H1 (cell line): ENCODE data around the gene FOXC1. TPM values are rescaled to one million over a fixed set of nuclear protein-coding genes. Genes with fewer than 3 reads are reported as not detected.

Source experiments
- CTCF ChIA-PET: fragments of 300-600 bp; sonication (Branson Sonifier 250); formaldehyde crosslinking; loops from one replicate; lab custom pipeline; 2021; ENCODE audit not compliant: partially characterized antibody; lab: Charles Lee
- POLR2A ChIA-PET: fragments of 300-600 bp; sonication (Branson Sonifier 250); formaldehyde crosslinking; loops from one replicate; lab custom pipeline; 2021; ENCODE audit warnings: inconsistent platforms; ENCODE audit not compliant: partially characterized antibody; lab: Charles Lee
- DNase-seq, 2 experiments: peaks; one replicate each; pipeline versions ENCODE4 v3.0.0 to v3.0.0-alpha.2; 2010 to 2022; ENCODE audit warnings: low spot score in 2 of 2, low read depth in 1 of 2, mixed read lengths in 1 of 2
- FAIRE-seq: peaks from 2 replicates; lab custom pipeline; 2011; peaks lifted over from hg19 to GRCh38; lab: Jason Lieb, UNC
- H2AFZ ChIP-seq: 2 replicates; pipeline ENCODE4 v1.8.1; 2012; ENCODE audit warnings: low read length, inconsistent platforms
- H2AK5ac ChIP-seq: 2 replicates; pipeline ENCODE4 v1.6.1; 2013; ENCODE audit warnings: low read depth, low read length
- H2BK120ac ChIP-seq: replicated peaks from 2 replicates; pipeline ENCODE3; 2013; ENCODE audit warnings: low read depth, low read length, inconsistent platforms
- H2BK12ac ChIP-seq: 2 replicates; pipeline ENCODE4 v1.6.1; 2013; ENCODE audit warnings: low read depth, low read length
- H2BK15ac ChIP-seq: 2 replicates; pipeline ENCODE4 v1.6.1; 2013; ENCODE audit warnings: low read length
- H2BK20ac ChIP-seq: 2 replicates; pipeline ENCODE4 v1.6.1; 2013; ENCODE audit warnings: low read length
- H2BK5ac ChIP-seq: 2 replicates; pipeline ENCODE4 v1.6.1; 2013; ENCODE audit warnings: low read depth, low read length
- H3K14ac ChIP-seq: 2 replicates; pipeline ENCODE4 v1.6.1; 2013; ENCODE audit warnings: inconsistent platforms; ENCODE audit not compliant: insufficient read length
- H3K18ac ChIP-seq: 2 replicates; pipeline ENCODE4 v1.6.1; 2013; ENCODE audit warnings: low read length; ENCODE audit errors: extremely low read depth
- H3K23ac ChIP-seq: 2 replicates; pipeline ENCODE4 v1.6.1; 2013; ENCODE audit warnings: inconsistent platforms; ENCODE audit not compliant: insufficient read length
- H3K23me2 ChIP-seq: 2 replicates; pipeline ENCODE4 v1.6.1; 2013; ENCODE audit warnings: low read depth, low read length
- H3K27ac ChIP-seq: 2 replicates; pipeline ENCODE4 v1.6.1; 2011; ENCODE audit warnings: low read depth, low read length, inconsistent platforms
- H3K27me3 ChIP-seq, 4 experiments: replicated peaks in 1 of 4; 1 replicate in 1 of 4; 2 replicates in 3 of 4; pipeline versions ENCODE4 v1.6.1 to v1.8.1; 2011 to 2013; ENCODE audit warnings: low read length in 3 of 4, mild to moderate bottlenecking in 3 of 4, inconsistent platforms in 2 of 4, mixed read lengths in 2 of 4, moderate library complexity in 1 of 4; ENCODE audit not compliant: control insufficient read depth in 3 of 4, insufficient read depth in 3 of 4; ENCODE audit errors: extremely low read depth in 1 of 4
- H3K36me3 ChIP-seq, 4 experiments: 2 replicates each; pipeline versions ENCODE4 v1.6.1 to v1.8.1; 2011 to 2013; ENCODE audit warnings: mild to moderate bottlenecking in 4 of 4, low read length in 3 of 4, moderate library complexity in 2 of 4, control low read depth in 1 of 4, inconsistent platforms in 1 of 4; ENCODE audit not compliant: insufficient read depth in 4 of 4, control insufficient read depth in 2 of 4
- H3K4ac ChIP-seq: replicated peaks from 2 replicates; pipeline ENCODE3; 2013; ENCODE audit warnings: low read length, low read depth, mixed read lengths, inconsistent platforms; ENCODE audit not compliant: insufficient read length
- H3K4me1 ChIP-seq, 4 experiments: replicated peaks in 1 of 4; 1 replicate in 1 of 4; 2 replicates in 3 of 4; pipeline versions ENCODE4 v1.6.1 to v1.8.1; 2011 to 2013; ENCODE audit warnings: low read length in 3 of 4, inconsistent platforms in 2 of 4, mixed read lengths in 1 of 4; ENCODE audit not compliant: insufficient read depth in 4 of 4, control insufficient read depth in 3 of 4
- H3K4me2 ChIP-seq, 2 experiments: 2 replicates each; pipeline versions ENCODE4 v1.6.1 to v1.8.1; 2011 to 2013; ENCODE audit warnings: low read depth in 2 of 2, low read length in 2 of 2, control low read depth in 1 of 2, inconsistent platforms in 1 of 2, mild to moderate bottlenecking in 1 of 2; ENCODE audit not compliant: insufficient read depth in 1 of 2
- H3K4me3 ChIP-seq, 4 experiments: fragments of 200-600, 300-600 bp in 1 of 4; sonication (generic), shearing (Covaris generic), sonication (Bioruptor Twin) in 1 of 4; 2 replicates each; pipeline versions ENCODE4 v1.5.1 to v1.8.1; 2011 to 2016; ENCODE audit warnings: low read length in 4 of 4, low read depth in 3 of 4, control low read depth in 2 of 4, inconsistent platforms in 2 of 4, mild to moderate bottlenecking in 2 of 4, mixed read lengths in 1 of 4, moderate library complexity in 1 of 4; ENCODE audit not compliant: insufficient read depth in 2 of 4; ENCODE audit errors: extremely low read depth in 1 of 4
- H3K56ac ChIP-seq: replicated peaks from 2 replicates; pipeline ENCODE3; 2013; ENCODE audit warnings: low read depth, mild to moderate bottlenecking, mixed read lengths, low read length, inconsistent platforms; ENCODE audit not compliant: insufficient read length
- H3K79me1 ChIP-seq: 2 replicates; pipeline ENCODE4 v1.6.1; 2013; ENCODE audit warnings: low read depth, low read length, control low read depth
- H3K79me2 ChIP-seq, 2 experiments: 2 replicates each; pipeline versions ENCODE4 v1.6.1 to v1.8.1; 2012 to 2013; ENCODE audit warnings: low read length in 2 of 2, mild to moderate bottlenecking in 2 of 2, inconsistent platforms in 1 of 2; ENCODE audit not compliant: insufficient read depth in 2 of 2, control insufficient read depth in 1 of 2
- H3K9ac ChIP-seq, 4 experiments: replicated peaks in 1 of 4; 1 replicate in 1 of 4; 2 replicates in 3 of 4; pipeline versions ENCODE4 v1.6.1 to v1.8.1; 2011 to 2013; ENCODE audit warnings: low read depth in 3 of 4, low read length in 3 of 4, control low read depth in 2 of 4, mild to moderate bottlenecking in 2 of 4, moderate library complexity in 2 of 4, inconsistent platforms in 1 of 4; ENCODE audit errors: extremely low read depth in 1 of 4
- H3K9me3 ChIP-seq, 2 experiments: 2 replicates each; pipeline versions ENCODE4 v1.6.1 to v1.8.1; 2012 to 2013; ENCODE audit warnings: mild to moderate bottlenecking in 2 of 2, moderate library complexity in 2 of 2, control low read depth in 1 of 2, inconsistent platforms in 1 of 2, low read depth in 1 of 2, low read length in 1 of 2, mixed read lengths in 1 of 2; ENCODE audit not compliant: insufficient read depth in 2 of 2
- H4K20me1 ChIP-seq, 2 experiments: replicated peaks in 1 of 2; 2 replicates each; pipeline versions ENCODE3 to v1.8.1; 2011 to 2013; ENCODE audit warnings: inconsistent platforms in 2 of 2, low read length in 2 of 2, mild to moderate bottlenecking in 1 of 2; ENCODE audit not compliant: insufficient read depth in 2 of 2, control insufficient read depth in 1 of 2
- H4K5ac ChIP-seq: 2 replicates; pipeline ENCODE4 v1.6.1; 2013; ENCODE audit warnings: low read length, low read depth, mixed read lengths, inconsistent platforms; ENCODE audit not compliant: insufficient read length
- H4K8ac ChIP-seq: 2 replicates; pipeline ENCODE4 v1.8.0; 2013; ENCODE audit warnings: mild to moderate bottlenecking, moderate library complexity, low read length, inconsistent platforms; ENCODE audit not compliant: insufficient read depth; ENCODE audit errors: extremely low read depth
- H4K91ac ChIP-seq: replicated peaks from 2 replicates; pipeline ENCODE3; 2013; ENCODE audit warnings: low read length, mixed read lengths, inconsistent platforms; ENCODE audit not compliant: insufficient read length
- BACH1 ChIP-seq: IDR thresholded peaks from 2 replicates; pipeline ENCODE4 v1.6.1; 2012; ENCODE audit warnings: low read length, improper control_type of control experiment
- CTBP2 ChIP-seq: IDR thresholded peaks from 2 replicates; pipeline ENCODE4 v1.7.0; 2011; ENCODE audit warnings: borderline replicate concordance, mild to moderate bottlenecking, moderate library complexity, mixed read lengths, low read length; ENCODE audit not compliant: insufficient read depth, insufficient read length
- EGR1 ChIP-seq: IDR thresholded peaks from 2 replicates; pipeline ENCODE4 v1.6.1; 2011; ENCODE audit warnings: low read depth, low read length, borderline replicate concordance
- EZH2 ChIP-seq: fragments of 200-600 bp; sonication (generic); IDR thresholded peaks from 2 replicates; pipeline ENCODE4 v1.7.1; 2012; ENCODE audit warnings: low read depth, mild to moderate bottlenecking, moderate library complexity, low read length, inconsistent platforms; ENCODE audit not compliant: severe bottlenecking
- HDAC2 ChIP-seq, 2 experiments: fragments of 300-600 bp in 1 of 2; sonication (generic) in 1 of 2; IDR thresholded peaks; 2 replicates each; pipeline ENCODE4 v1.6.1; 2011 to 2012; ENCODE audit warnings: low read depth in 2 of 2, low read length in 2 of 2, mild to moderate bottlenecking in 2 of 2, moderate library complexity in 2 of 2, borderline replicate concordance in 1 of 2, inconsistent platforms in 1 of 2
- KDM4A ChIP-seq: IDR thresholded peaks from one replicate; pipeline ENCODE4 v1.7.1; 2012; ENCODE audit warnings: low read depth, mild to moderate bottlenecking, moderate library complexity, low read length, inconsistent platforms; ENCODE audit not compliant: severe bottlenecking
- NRF1 ChIP-seq: IDR thresholded peaks from 2 replicates; pipeline ENCODE4 v1.6.1; 2011; ENCODE audit warnings: mild to moderate bottlenecking, low read depth, low read length, improper control_type of control experiment
- POU5F1 ChIP-seq: IDR thresholded peaks from 2 replicates; pipeline ENCODE4 v1.6.1; 2011; ENCODE audit warnings: low read depth, mild to moderate bottlenecking, low read length, moderate library complexity
- SAP30 ChIP-seq: fragments of 300-600 bp; sonication (generic); IDR thresholded peaks from 2 replicates; pipeline ENCODE4 v1.7.1; 2012; ENCODE audit warnings: low read length, moderate library complexity, mild to moderate bottlenecking, inconsistent platforms; ENCODE audit not compliant: insufficient read depth, insufficient replicate concordance
- ZNF274 ChIP-seq: IDR thresholded peaks from 2 replicates; pipeline ENCODE4 v1.7.0; 2012; ENCODE audit warnings: low read length, borderline replicate concordance; ENCODE audit errors: extremely low read depth
- WGBS, 2 experiments: shearing (Covaris generic) in 1 of 2; methylation state at CpG; one replicate each; pipeline versions ENCODE4 v1.1.6 to v1.1.7; 2013 to 2015; ENCODE audit warnings: low lambda C conversion rate in 2 of 2, mixed read lengths in 2 of 2, inconsistent platforms in 1 of 2, low coverage in 1 of 2, missing lambda C conversion rate in 1 of 2; ENCODE audit not compliant: insufficient replicate concordance in 2 of 2, insufficient coverage in 1 of 2, insufficient read length in 1 of 2; ENCODE audit errors: extremely low coverage in 1 of 2, missing lambda C conversion rate in 1 of 2; 5-methylcytosine and 5-hydroxymethylcytosine counted together
- polyA plus RNA-seq, 7 experiments: library from polyadenylated mRNA; depleted of rRNA in 3 of 7; stranded (reverse) in 5 of 7; unstranded in 2 of 7; fragments of >200 nt in 5 of 7; fragments of 200-250 nt in 2 of 7; gene quantifications; 1 replicate in 5 of 7; 2 replicates in 1 of 7; 4 replicates in 1 of 7; pipeline versions ENCODE4 v1.2.1 to v1.2.3, GENCODE V29; 2011 to 2013; ENCODE audit warnings: missing spikeins in 2 of 7, mixed read lengths in 2 of 7
- total RNA-seq: library from RNA; stranded (reverse); fragmentation: NEBNext Ultra II Directional; extraction: Animal tissue kit (Norgen Biotek cat#: 25700); gene quantifications from 2 replicates; pipeline ENCODE4 v1.2.1, GENCODE V29; 2021

FOXC1 gene
- total and polyA plus RNA-seq, 2 of the 8 experiments (the other 6 are each of a cell fraction or from before 2014, with no cell fraction given), result 0.22 TPM; not detected in 1

DNA sequence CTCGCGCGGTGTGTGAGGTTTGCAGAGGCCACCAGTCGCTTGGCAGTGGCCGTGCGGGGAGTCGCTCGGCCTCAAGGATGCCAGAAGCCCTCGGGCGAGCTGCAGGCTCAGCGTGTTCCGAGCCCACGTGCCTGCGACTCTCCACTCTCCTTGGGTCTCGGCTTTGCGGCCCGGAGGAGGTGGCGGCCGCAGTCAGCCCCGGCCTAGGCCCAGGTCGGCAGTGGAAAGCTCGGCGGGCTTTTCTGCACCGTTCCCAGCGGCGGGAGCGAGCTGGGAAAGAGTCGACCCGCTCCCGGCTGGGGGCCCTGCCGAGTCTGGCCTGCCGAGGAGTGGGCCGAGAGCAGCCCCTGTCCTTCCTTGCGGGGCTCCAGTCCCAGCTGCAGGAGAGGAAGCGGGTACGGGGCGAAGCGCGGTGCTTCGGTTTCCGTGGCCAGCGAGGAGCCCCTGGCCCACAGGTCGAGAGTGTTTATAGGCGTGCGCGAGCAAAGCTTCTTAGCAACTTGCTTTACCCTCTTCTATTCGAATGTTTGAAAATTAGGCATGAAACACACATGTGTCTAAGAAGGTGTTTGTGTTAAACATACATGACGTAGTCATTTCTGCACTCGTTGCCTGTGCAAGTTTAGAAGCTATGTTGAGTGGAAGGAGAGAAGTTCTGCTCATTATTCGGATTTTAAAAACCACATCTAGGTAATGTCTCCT is 5.6 kb downstream of the FOXC1 start:
- no peak for DNase-seq
- CTCF ChIA-PET, result interaction anchor here (0.7 to 4.4 kb wide), 6 partner anchors 9 to 739 kb away, joined by 3 to 30 read pairs (median 4); no protein-coding TSS in a partner anchor
- H4K5ac ChIP-seq, result no peak overlapping the region
- TF ChIP-seq BACH1 (peak; percentile 50), POU5F1 (no peak), SAP30 (no peak), CTBP2 (peak; percentile 100), KDM4A (peak; percentile 48), EGR1 (peak; percentile 85; the same call in 1 of the 2 replicates), NRF1 (no peak), EZH2 (peak; percentile 72), HDAC2 (IDR thresholded peaks at IDR 0.05; ENCODE audit: borderline replicate concordance in 1 of 2, low read depth in 2 of 2, low read length in 2 of 2) (no peak), ZNF274 (no peak)

More for the DNA sequence above, 5.6 kb downstream of the FOXC1 start:
- Histone ChIP-seq H3K14ac (no peak overlapping the region), H3K4me1 (peaks cover 0 to 24% (median 12%) of the 10 kb centered on the region in 4 experiments; a peak in 6 of 7 replicates), H3K4me2 (peak overlapping the region; percentile 75 to 86), H3K79me1 (no peaks in the 10 kb centered on the region), H2AFZ (no peak overlapping the region; the same call in 1 of the 2 replicates), H2BK12ac (peak overlapping the region; percentile 84; the same call in 1 of the 2 replicates), H3K4ac (no peak overlapping the region), H3K9me3 (no peaks in the 10 kb centered on the region; a peak in 1 of 4 replicates), H4K20me1 (peaks cover 28 to 35% of the 10 kb centered on the region in 2 experiments), H2BK15ac (no peak overlapping the region), H3K23me2 (peaks cover 11% of the 10 kb centered on the region; the same call in 1 of the 2 replicates), H3K4me3 (peak overlapping the region; percentile 3 to 52 (median 22); a peak in 6 of 8 replicates), H4K8ac (peak overlapping the region; percentile 80), H3K27me3 (peaks cover 94 to 100% (median 98%) of the 10 kb centered on the region in 4 experiments), H4K91ac (no peak overlapping the region), H2BK5ac (no peak overlapping the region), H3K18ac (peak overlapping the region; percentile 15; the same call in 1 of the 2 replicates), H3K79me2 (no peaks in the 10 kb centered on the region), H3K9ac (no peak overlapping the region), H2AK5ac (no peak overlapping the region), H2BK20ac (no peak overlapping the region), H2BK120ac (peak overlapping the region; percentile 57), H3K23ac (no peak overlapping the region), H3K56ac (no peak overlapping the region), H3K36me3 (peaks cover 0 to 12% (median 0%) of the 10 kb centered on the region in 4 experiments; a peak in 1 of 8 replicates), H3K27ac (no peak overlapping the region)
- 3% methylated on average over 47 of the region's 50 CpGs; no CpG with 5 or more reads in 1 of the 2 experiments for WGBS, 2 experiments
- POLR2A ChIA-PET, result interaction anchor here (0.9 to 1.5 kb wide), 2 partner anchors 9 kb away, joined by 3 to 5 read pairs; no protein-coding TSS in a partner anchor
- no peak for FAIRE-seq
